Activated CD4-positive, alpha-beta memory T cell treated with anti-CD3 and anti-CD28 coated beads for 36 hours (primary cell): ENCODE results near the gene MAGI3. TPM values are rescaled to one million over a fixed set of nuclear protein-coding genes. Genes with fewer than 3 reads are reported as not detected.
"Not testable (repeated sequence)": the region's sequence is repeated elsewhere in the genome, so short reads cannot be mapped to it uniquely, and the experiment has no call there.

Experiments used
- CTCF ChIA-PET: fragments of 350-600 bp; sonication (Branson Sonifier 250); formaldehyde crosslinking; loops from one replicate; lab custom pipeline; 2021; ENCODE audit warnings: antibody characterized with exemption, inconsistent platforms; lab: Charles Lee
- POLR2A ChIA-PET: fragments of 350-600 bp; sonication (Branson Sonifier 250); formaldehyde crosslinking; loops from one replicate; lab custom pipeline; 2021; ENCODE audit warnings: antibody characterized with exemption; lab: Charles Lee
- DNase-seq: peaks from one replicate; pipeline ENCODE4 v3.0.0-alpha.2; 2020
- H3K27ac Mint-ChIP-seq: one replicate; pipeline ENCODE4 v1.8.0; 2021; ENCODE audit warnings: mixed read lengths
- H3K27me3 Mint-ChIP-seq: one replicate; pipeline ENCODE4 v1.8.0; 2021; ENCODE audit warnings: mixed read lengths
- H3K36me3 Mint-ChIP-seq: one replicate; pipeline ENCODE4 v1.8.0; 2021; ENCODE audit warnings: mixed read lengths
- H3K4me1 Mint-ChIP-seq: one replicate; pipeline ENCODE4 v1.8.0; 2021; ENCODE audit warnings: low read depth, mixed read lengths
- H3K4me3 Mint-ChIP-seq: one replicate; pipeline ENCODE4 v1.8.0; 2021; ENCODE audit warnings: mild to moderate bottlenecking, mixed read lengths
- H3K9me3 Mint-ChIP-seq: one replicate; pipeline ENCODE4 v1.8.0; 2021; ENCODE audit warnings: mixed read lengths
- intact Hi-C: fragments of 100-400 bp; cut with micrococcal nuclease; formaldehyde crosslinking; loops from one replicate; pipeline ENCODE4 v1.15.1; 2023
- total RNA-seq, 2 experiments: library from RNA; stranded (reverse); gene quantifications; one replicate each; pipeline ENCODE4 v1.2.3, GENCODE V29; 2021

The MAGI3 gene
- total RNA-seq, 2 experiments from 2014 or later = 7.3 to 7.4 TPM

- Mint-ChIP-seq H3K4me3 (no peak overlapping the region), H3K27me3 (no peaks in the 10 kb centered on the region), H3K36me3 (peaks cover 2% of the 10 kb centered on the region), H3K9me3 (peaks cover 41% of the 10 kb centered on the region), H3K27ac (no peak overlapping the region), H3K4me1 (no peaks in the 10 kb centered on the region)
- POLR2A ChIA-PET = no interaction called here
- no peak for DNase-seq
- intact Hi-C loops = no loop called here
- CTCF ChIA-PET = no interaction called here
Measured at GRCh38 chr1:113508364-113509164, 118.2 kb downstream of the MAGI3 start.

- POLR2A ChIA-PET = not testable (repeated sequence)
- peaks cover 41% of the 10 kb centered on the region for H3K9me3 Mint-ChIP-seq
Measured at GRCh38 chr1:113509766-113510165, 119.5 kb downstream of the MAGI3 start.

GRCh38 chr1:113511269-113511668 is 121.0 kb downstream of the MAGI3 start:
- intact Hi-C loops = no loop called here
- no peak overlapping the region for H3K4me3 Mint-ChIP-seq
- H3K27me3 Mint-ChIP-seq = no peaks in the 10 kb centered on the region
- ChIA-PET CTCF (no interaction called here), POLR2A (no interaction called here)
- peaks cover 2% of the 10 kb centered on the region for H3K36me3 Mint-ChIP-seq
- H3K27ac Mint-ChIP-seq = no peak overlapping the region
- H3K4me1 Mint-ChIP-seq = no peaks in the 10 kb centered on the region
- peaks cover 34% of the 10 kb centered on the region for H3K9me3 Mint-ChIP-seq
- DNase-seq = no peak

More at GRCh38 chr1:113509766-113510165, 119.5 kb downstream of the MAGI3 start:
- intact Hi-C loops, H3K27me3 Mint-ChIP-seq, H3K36me3 Mint-ChIP-seq, H3K4me1 Mint-ChIP-seq, H3K4me3 Mint-ChIP-seq, CTCF ChIA-PET, H3K27ac Mint-ChIP-seq, DNase-seq: not testable (repeated sequence)

DNA sequence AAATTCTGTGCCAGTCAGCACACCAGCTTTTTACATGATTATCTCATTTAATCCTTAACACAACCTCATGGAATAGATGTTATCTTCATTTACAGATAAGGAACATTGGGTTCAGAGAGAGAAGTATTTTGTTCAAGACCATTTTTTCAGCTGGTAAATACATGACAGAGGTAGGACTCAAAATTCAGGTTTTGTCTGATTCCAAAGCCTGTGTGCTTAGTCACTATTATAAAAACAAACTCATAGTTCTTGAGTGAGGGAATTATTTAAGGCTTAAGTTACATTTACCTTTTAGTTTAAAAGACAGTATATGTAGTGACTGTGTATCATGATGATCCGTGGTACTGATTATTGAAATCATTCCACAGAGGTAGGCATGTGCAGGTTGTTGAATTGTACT is 125.2 kb downstream of the MAGI3 start:
- intact Hi-C loops = no loop called here
- Mint-ChIP-seq H3K36me3 (peaks cover 2% of the 10 kb centered on the region), H3K27me3 (no peaks in the 10 kb centered on the region), H3K4me3 (no peak overlapping the region), H3K4me1 (peaks cover 3% of the 10 kb centered on the region), H3K9me3 (peaks cover 20% of the 10 kb centered on the region), H3K27ac (no peak overlapping the region)
- CTCF ChIA-PET = no interaction called here
- POLR2A ChIA-PET = no interaction called here
- no peak for DNase-seq

GRCh38 chr1:113517346-113517745 is 127.0 kb downstream of the MAGI3 start:
- H3K4me1 Mint-ChIP-seq = peaks cover 3% of the 10 kb centered on the region
- H3K27me3 Mint-ChIP-seq = no peaks in the 10 kb centered on the region
- peaks cover 5% of the 10 kb centered on the region for H3K36me3 Mint-ChIP-seq
- ChIA-PET CTCF (no interaction called here), POLR2A (no interaction called here)
- no peak for DNase-seq
- intact Hi-C loops = no loop called here
- H3K4me3 Mint-ChIP-seq = no peak overlapping the region
- peaks cover 5% of the 10 kb centered on the region for H3K9me3 Mint-ChIP-seq
- H3K27ac Mint-ChIP-seq = no peak overlapping the region

DNA sequence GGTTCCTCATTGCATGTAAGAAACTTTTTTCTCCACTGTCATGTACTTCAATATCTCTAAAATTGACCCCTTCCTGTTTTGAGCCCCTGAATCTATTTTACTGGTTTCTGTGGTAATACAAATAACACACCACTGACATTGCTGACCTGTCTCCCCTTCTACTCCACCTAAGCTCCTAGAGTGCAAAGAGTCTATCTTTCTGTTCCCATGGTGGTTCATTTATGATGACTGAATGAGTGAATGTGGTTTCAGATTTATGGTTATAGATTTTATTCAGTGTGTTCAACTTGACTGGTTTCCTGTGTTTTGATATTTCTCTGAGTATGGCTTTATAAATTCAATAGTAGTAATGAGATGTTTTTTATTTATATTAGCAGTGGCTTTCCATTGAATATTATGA is 127.7 kb downstream of the MAGI3 start:
- POLR2A ChIA-PET = no interaction called here

DNA sequence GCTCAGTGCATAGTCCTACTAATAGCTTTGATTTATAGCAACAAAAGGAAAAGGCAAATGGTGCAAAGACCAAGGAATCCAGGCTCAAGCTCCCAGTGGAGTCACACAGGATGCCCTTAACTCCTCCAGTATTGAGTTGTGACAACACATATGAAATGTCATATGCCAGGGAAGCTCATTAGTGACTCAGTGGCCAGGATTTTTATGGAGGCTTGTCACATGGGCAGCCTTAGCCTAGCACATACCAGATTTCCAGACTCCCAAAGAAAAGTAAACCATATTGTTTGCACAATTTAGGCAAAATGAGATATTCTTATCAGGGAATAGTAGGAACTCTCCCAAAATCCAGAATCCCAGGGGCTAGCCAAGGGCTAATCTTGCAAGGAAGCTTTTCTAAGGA is 129.2 kb downstream of the MAGI3 start:
- H3K9me3 Mint-ChIP-seq = peaks cover 13% of the 10 kb centered on the region
- peaks cover 12% of the 10 kb centered on the region for H3K36me3 Mint-ChIP-seq
- peaks cover 3% of the 10 kb centered on the region for H3K4me1 Mint-ChIP-seq
- H3K4me3 Mint-ChIP-seq = no peak overlapping the region
- ChIA-PET CTCF (interaction anchor here (1.4 kb wide), 1 partner anchor 380 kb away, joined by 3 read pairs; no protein-coding TSS in a partner anchor), POLR2A (no interaction called here)
- no peak overlapping the region for H3K27ac Mint-ChIP-seq
- no peaks in the 10 kb centered on the region for H3K27me3 Mint-ChIP-seq
- no peak for DNase-seq
- intact Hi-C loops = no loop called here

More for the DNA sequence above, 127.7 kb downstream of the MAGI3 start:
- Mint-ChIP-seq H3K4me1 (peaks cover 3% of the 10 kb centered on the region), H3K27ac (no peak overlapping the region), H3K4me3 (no peak overlapping the region), H3K27me3 (no peaks in the 10 kb centered on the region), H3K36me3 (peaks cover 4% of the 10 kb centered on the region), H3K9me3 (peaks cover 8% of the 10 kb centered on the region)
- intact Hi-C loops = no loop called here
- no peak for DNase-seq
- CTCF ChIA-PET = no interaction called here

- POLR2A ChIA-PET = no interaction called here
Measured at GRCh38 chr1:113530021-113530420, 139.7 kb downstream of the MAGI3 start.

GRCh38 chr1:113531321-113531720 is 141.0 kb downstream of the MAGI3 start:
- DNase-seq = no peak
- no peaks in the 10 kb centered on the region for H3K4me1 Mint-ChIP-seq
- ChIA-PET POLR2A (no interaction called here), CTCF (no interaction called here)
- H3K36me3 Mint-ChIP-seq = no peaks in the 10 kb centered on the region
- H3K9me3 Mint-ChIP-seq = peaks cover 7% of the 10 kb centered on the region
- no peaks in the 10 kb centered on the region for H3K27me3 Mint-ChIP-seq
- intact Hi-C loops = no loop called here
- H3K27ac Mint-ChIP-seq = no peak overlapping the region
- H3K4me3 Mint-ChIP-seq = no peak overlapping the region

More at GRCh38 chr1:113530021-113530420, 139.7 kb downstream of the MAGI3 start:
- no peak for DNase-seq
- H3K4me1 Mint-ChIP-seq = no peaks in the 10 kb centered on the region
- intact Hi-C loops = no loop called here
- H3K9me3 Mint-ChIP-seq = peaks cover 7% of the 10 kb centered on the region
- H3K4me3 Mint-ChIP-seq = no peak overlapping the region
- no peak overlapping the region for H3K27ac Mint-ChIP-seq
- no peaks in the 10 kb centered on the region for H3K27me3 Mint-ChIP-seq
- CTCF ChIA-PET = no interaction called here
- H3K36me3 Mint-ChIP-seq = peaks cover 2% of the 10 kb centered on the region

- Mint-ChIP-seq H3K36me3 (no peaks in the 10 kb centered on the region), H3K27me3 (no peaks in the 10 kb centered on the region), H3K9me3 (peaks cover 7% of the 10 kb centered on the region), H3K4me3 (no peak overlapping the region), H3K27ac (no peak overlapping the region), H3K4me1 (no peaks in the 10 kb centered on the region)
- no peak for DNase-seq
- intact Hi-C loops = no loop called here
- CTCF ChIA-PET = no interaction called here
- POLR2A ChIA-PET = no interaction called here
Measured at GRCh38 chr1:113533061-113533460, 142.7 kb downstream of the MAGI3 start.

- intact Hi-C loops = no loop called here
- H3K36me3 Mint-ChIP-seq = no peaks in the 10 kb centered on the region
- DNase-seq = no peak
- no peak overlapping the region for H3K27ac Mint-ChIP-seq
- H3K4me1 Mint-ChIP-seq = no peaks in the 10 kb centered on the region
- ChIA-PET POLR2A (no interaction called here), CTCF (no interaction called here)
- H3K4me3 Mint-ChIP-seq = no peak overlapping the region
- no peaks in the 10 kb centered on the region for H3K27me3 Mint-ChIP-seq
- H3K9me3 Mint-ChIP-seq = peaks cover 8% of the 10 kb centered on the region
Measured at GRCh38 chr1:113534130-113534817, 144.0 kb downstream of the MAGI3 start.

GRCh38 chr1:113534875-113535274 is 144.6 kb downstream of the MAGI3 start:
- CTCF ChIA-PET = no interaction called here
- H3K4me1 Mint-ChIP-seq = no peaks in the 10 kb centered on the region
- POLR2A ChIA-PET = no interaction called here
- no peak overlapping the region for H3K4me3 Mint-ChIP-seq
- intact Hi-C loops = no loop called here
- H3K36me3 Mint-ChIP-seq = no peaks in the 10 kb centered on the region
- peaks cover 8% of the 10 kb centered on the region for H3K9me3 Mint-ChIP-seq
- DNase-seq = no peak
- no peak overlapping the region for H3K27ac Mint-ChIP-seq
- H3K27me3 Mint-ChIP-seq = no peaks in the 10 kb centered on the region
